ENCODE data around the gene SMIM33.
A peak's percentile ranks its signal among the peaks of the same experiment; 100 is the strongest.

DNA sequence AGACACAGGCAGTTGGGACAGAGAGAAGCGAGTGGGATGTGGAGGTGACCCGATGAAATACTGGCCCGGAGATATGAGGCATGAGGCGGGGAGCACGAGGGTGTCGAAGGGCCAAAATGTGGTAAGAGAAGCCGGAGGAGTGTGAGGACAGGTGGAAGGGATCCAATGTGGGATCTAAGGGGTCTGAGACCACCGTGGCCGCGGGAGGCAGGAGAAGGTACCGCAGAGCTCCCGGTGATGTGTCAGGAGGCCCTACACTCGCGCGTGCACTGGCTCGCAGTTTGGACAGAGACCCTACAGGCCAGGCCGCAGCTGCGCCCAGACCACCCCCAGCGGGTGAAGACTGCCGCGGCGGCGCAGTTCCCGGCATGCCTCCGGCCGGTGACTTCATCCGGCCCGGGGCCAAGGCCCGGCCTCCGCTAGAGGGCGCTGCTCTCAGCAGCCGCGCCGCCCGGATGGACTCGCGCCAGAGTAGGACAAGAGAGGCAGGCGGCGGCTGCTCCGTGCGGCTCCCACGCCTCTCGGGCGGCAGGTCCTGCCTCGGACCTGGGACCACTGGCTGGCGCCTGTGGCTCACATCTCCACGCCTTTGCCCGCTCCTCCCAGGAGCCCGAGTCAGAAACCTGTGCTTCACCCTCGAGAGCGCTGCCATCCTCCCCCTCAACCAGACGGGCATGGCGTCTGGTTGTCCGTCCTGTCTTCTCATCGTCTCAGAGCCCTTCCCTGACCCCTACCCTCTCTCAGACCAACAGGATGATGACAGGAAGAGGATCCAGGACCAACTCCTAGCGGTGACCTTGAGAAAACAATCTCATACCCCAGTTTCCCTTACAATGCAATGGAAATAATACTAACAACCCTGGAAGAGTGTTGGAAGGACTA, 47.1 kb downstream of the SMIM33 start:
- peak; percentile 76 for TF ChIP-seq POLR2AphosphoS5 (IDR thresholded peaks at IDR 0.05; ENCODE audit: low read depth, low read length)
- TF ChIP-seq POLR2A (IDR thresholded peaks at IDR 0.05; ENCODE audit: low read depth, low read length) = peak; percentile 79; the same call in 1 of the 2 replicates
- peak; percentile 90 for TF ChIP-seq TAF1 (IDR thresholded peaks at IDR 0.05; ENCODE audit: low read depth, low read length)
- TF ChIP-seq PAX5 (IDR thresholded peaks at IDR 0.05; ENCODE audit: insufficient read depth, low read length, severe bottlenecking) = peak; percentile 68
- no peak for TF ChIP-seq SPI1 (IDR thresholded peaks at IDR 0.05; ENCODE audit: low read depth, low read length)
